ENCODE data around the gene RABGGTA.

RABGGTA gene

DNA sequence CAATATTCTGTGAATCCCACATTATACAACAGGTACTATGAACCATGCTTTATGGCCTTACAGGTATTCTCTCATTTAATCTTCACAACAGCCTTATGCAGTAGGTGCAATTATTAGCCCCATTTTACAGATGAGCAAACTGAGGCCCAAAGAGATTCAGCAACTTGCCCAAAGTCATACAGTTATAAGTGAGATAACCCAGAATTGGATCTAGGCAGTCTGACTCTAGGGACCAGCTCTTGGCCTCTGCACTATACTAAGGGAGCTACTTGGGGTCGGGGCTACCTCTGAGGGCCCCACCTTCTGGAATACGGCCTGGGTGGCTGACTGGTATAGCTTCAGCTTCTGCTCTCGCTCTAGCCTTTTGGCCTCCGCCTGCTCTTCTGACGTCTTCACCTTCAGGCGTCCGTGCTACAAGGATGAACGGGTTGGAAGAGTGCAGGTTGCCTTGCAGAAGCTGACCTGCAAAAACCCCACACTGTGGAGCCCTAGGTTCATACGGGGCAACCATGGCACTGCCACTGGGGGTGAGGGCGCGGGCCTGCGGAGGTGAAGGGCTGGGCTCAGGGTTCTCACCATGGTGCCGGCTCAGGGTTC, 762 bp downstream of the RABGGTA start:
- TF ChIP-seq, protein P1, sequence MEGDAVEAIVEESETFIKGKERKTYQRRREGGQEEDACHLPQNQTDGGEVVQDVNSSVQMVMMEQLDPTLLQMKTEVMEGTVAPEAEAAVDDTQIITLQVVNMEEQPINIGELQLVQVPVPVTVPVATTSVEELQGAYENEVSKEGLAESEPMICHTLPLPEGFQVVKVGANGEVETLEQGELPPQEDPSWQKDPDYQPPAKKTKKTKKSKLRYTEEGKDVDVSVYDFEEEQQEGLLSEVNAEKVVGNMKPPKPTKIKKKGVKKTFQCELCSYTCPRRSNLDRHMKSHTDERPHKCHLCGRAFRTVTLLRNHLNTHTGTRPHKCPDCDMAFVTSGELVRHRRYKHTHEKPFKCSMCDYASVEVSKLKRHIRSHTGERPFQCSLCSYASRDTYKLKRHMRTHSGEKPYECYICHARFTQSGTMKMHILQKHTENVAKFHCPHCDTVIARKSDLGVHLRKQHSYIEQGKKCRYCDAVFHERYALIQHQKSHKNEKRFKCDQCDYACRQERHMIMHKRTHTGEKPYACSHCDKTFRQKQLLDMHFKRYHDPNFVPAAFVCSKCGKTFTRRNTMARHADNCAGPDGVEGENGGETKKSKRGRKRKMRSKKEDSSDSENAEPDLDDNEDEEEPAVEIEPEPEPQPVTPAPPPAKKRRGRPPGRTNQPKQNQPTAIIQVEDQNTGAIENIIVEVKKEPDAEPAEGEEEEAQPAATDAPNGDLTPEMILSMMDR (IDR thresholded peaks at IDR 0.05; ENCODE audit: borderline replicate concordance, insufficient read depth, low read depth, low read length), result no peak

DNA sequence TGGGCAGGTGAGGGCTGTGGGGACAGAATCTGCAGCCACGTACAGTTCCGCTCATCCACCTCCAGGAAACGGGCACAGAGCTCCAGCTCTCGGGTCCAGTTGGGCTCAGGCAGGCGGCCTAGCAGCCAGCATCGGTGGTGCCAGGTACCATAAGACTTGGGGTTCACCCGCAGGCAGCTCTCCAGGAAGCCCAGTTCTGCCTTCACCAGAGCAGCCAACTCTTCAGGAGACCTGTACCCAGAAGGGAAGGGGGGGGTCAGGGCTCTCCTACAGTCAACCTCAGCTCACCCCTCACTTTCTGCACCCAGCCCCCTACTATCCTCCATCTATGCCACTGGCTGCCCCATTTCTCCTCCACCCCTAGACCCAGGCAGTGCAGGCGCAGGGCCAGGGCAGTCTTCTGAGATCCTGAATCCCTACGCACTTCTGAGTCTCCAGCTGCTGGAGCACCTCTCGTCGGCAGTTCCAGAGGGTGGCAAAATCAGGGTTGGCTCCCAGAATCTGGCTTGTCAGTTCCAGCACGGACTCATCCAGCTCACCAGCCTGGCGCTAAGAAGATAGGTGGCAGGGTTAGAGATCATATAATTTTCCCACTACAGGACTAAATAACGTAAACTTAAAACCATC, 1.4 kb downstream of the RABGGTA start:
- TF ChIP-seq, protein P1 (IDR thresholded peaks at IDR 0.05; ENCODE audit: borderline replicate concordance, insufficient read depth, low read depth, low read length), result no peak
- no peak overlapping the region for H3K4me3 ChIP-seq (ENCODE audit: low read depth, low read length)

More for the DNA sequence above, 762 bp downstream of the RABGGTA start:
- H3K4me3 ChIP-seq (ENCODE audit: low read depth, low read length), result peak overlapping the region; percentile 67

DNA sequence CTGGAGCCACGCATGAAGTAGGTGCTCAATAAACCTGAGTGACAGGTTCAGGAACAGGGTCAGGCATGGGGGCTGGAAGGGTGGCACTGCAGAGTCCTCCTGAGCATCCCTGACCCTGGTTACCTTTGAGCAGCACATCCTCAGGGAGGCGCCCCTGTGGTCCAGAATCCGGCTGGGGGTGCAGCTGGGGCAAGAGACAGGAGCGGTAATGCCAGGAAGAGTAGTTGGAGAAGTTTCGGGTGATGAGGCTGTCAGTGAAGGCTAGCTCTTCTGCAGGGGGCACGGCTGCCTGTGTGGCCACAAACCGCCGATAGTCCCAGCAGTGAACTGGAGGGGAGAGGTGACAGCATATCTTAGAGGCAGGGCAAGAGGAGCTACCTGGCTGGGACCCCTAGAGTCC, 2.0 kb downstream of the RABGGTA start:
- H3K4me3 ChIP-seq (ENCODE audit: low read depth, low read length), result no peak overlapping the region
- TF ChIP-seq, protein P1 (IDR thresholded peaks at IDR 0.05; ENCODE audit: borderline replicate concordance, insufficient read depth, low read depth, low read length), result no peak

DNA sequence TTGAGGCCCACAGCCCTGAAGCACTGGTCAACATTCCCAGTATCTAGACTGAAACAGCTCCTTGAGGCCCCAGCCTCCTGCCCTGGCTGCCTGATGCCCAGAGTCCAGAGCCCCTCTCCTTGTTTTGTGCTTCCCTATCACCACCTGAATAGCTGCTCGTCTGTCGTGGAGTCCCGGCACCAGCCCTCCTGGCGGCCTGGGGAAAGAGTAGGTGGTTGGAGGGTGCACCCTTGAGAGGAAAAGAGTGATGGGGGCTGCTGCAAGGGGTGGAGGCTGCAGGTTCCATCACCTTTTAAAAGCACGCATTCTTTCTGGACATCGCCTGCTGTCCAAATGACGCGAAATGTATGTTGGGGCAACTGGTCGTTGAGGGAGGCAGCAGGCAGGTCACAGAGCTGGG, 3.2 kb downstream of the RABGGTA start:
- H3K4me3 ChIP-seq (ENCODE audit: low read depth, low read length), result no peak overlapping the region
- TF ChIP-seq, protein P1 (IDR thresholded peaks at IDR 0.05; ENCODE audit: borderline replicate concordance, insufficient read depth, low read depth, low read length), result no peak

DNA sequence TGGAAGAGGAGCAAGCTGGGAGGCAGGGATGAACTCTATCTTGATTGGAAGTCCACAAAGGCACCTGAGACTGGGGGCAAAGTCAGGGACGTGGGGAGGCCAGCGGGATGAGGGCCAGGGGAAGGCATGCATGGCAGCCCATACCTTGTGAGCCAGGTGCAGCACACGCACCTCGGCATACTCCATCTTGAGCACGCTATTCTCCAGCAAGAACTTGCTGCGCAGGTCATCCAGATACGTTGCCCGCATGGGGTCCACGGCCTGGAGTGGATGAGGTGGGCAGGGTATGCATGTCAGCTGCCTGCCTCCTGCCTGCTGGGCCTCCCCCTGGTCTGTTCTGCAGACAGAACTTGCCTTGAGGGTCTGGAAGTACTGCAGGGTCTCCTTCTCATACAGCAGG, 3.9 kb downstream of the RABGGTA start:
- H3K4me3 ChIP-seq (ENCODE audit: low read depth, low read length), result no peak overlapping the region

GRCh38 chr14:24266344-24267244, 4.8 kb downstream of the RABGGTA start:
- TF ChIP-seq, protein P1 (IDR thresholded peaks at IDR 0.05; ENCODE audit: borderline replicate concordance, insufficient read depth, low read depth, low read length), result no peak
- H3K4me3 ChIP-seq (ENCODE audit: low read depth, low read length), result no peak overlapping the region

More for the DNA sequence above, 3.9 kb downstream of the RABGGTA start:
- TF ChIP-seq, protein P1 (IDR thresholded peaks at IDR 0.05; ENCODE audit: borderline replicate concordance, insufficient read depth, low read depth, low read length), result no peak
